ENCODE results near the gene MCM8. TPM values are rescaled to one million over a fixed set of nuclear protein-coding genes. Genes with fewer than 3 reads are reported as not detected.
"Not testable (repeated sequence)": the region's sequence is repeated elsewhere in the genome, so short reads cannot be mapped to it uniquely, and the experiment has no call there.

Gene MCM8
- total RNA-seq, 3 donors from 2014 or later: 5.9 to 9.7 (median 6.7) TPM

DNA sequence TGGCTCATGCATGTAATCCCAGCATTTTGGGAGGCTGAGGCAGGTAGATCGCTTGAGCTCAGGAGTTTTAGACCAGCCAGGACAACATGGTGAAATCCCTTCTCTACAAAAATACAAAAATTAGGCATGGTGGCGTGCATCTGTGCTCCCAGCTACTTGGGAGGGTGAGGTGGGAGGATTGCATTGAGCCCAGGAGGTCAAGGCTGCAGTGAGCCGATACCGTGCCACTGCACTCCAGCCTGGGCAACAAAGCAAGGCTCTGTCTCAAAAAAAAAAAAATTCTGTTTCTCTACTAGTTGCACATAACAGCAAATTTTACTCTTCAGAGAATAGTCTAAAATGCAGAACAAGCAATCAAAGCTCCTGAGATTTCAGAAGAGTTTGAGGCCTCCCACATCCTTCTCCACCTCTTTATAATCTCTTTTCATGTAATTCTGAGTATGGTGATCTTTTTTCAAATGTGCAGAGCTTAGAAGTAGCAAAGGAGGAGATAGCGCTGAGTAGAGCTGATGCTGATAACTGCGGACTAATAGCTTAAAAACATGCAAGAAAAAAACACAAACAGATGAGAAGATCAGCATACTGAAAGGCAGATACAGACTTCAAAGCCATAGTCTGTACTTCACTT, 80.1 kb downstream of the MCM8 start:
- TF ChIP-seq POLR2AphosphoS5 (IDR thresholded peaks at IDR 0.05) (no peak), POLR2A (IDR thresholded peaks at IDR 0.05) (no peak)
- TF ChIP-seq, protein P1, sequence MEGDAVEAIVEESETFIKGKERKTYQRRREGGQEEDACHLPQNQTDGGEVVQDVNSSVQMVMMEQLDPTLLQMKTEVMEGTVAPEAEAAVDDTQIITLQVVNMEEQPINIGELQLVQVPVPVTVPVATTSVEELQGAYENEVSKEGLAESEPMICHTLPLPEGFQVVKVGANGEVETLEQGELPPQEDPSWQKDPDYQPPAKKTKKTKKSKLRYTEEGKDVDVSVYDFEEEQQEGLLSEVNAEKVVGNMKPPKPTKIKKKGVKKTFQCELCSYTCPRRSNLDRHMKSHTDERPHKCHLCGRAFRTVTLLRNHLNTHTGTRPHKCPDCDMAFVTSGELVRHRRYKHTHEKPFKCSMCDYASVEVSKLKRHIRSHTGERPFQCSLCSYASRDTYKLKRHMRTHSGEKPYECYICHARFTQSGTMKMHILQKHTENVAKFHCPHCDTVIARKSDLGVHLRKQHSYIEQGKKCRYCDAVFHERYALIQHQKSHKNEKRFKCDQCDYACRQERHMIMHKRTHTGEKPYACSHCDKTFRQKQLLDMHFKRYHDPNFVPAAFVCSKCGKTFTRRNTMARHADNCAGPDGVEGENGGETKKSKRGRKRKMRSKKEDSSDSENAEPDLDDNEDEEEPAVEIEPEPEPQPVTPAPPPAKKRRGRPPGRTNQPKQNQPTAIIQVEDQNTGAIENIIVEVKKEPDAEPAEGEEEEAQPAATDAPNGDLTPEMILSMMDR (IDR thresholded peaks at IDR 0.05): no peak
- no peak for DNase-seq (ENCODE audit: low spot score in 2 of 2)
- H3K27ac ChIP-seq: peak overlapping the region in 1 of 2 donors; percentile 26
- H3K36me3 ChIP-seq: no peaks in the 10 kb centered on the region
- intact Hi-C loops (cut with DNase I; ENCODE audit: low total_unique reads): loop anchor here (5.0 kb wide), 1 partner anchor 1053 kb away; no protein-coding TSS in a partner anchor
- no peaks in the 10 kb centered on the region for H3K27me3 ChIP-seq
- no peaks in the 10 kb centered on the region for H3K4me1 ChIP-seq
- no peaks in the 10 kb centered on the region for H3K9me3 ChIP-seq
- no peak overlapping the region for H3K4me3 ChIP-seq

GRCh38 chr20:6032907-6033306, 82.5 kb downstream of the MCM8 start:
- intact Hi-C loops (cut with DNase I; ENCODE audit: low total_unique reads): loop anchor here (5.0 kb wide), 1 partner anchor 1056 kb away; no protein-coding TSS in a partner anchor
- not testable (repeated sequence) for H3K27ac ChIP-seq, H3K36me3 ChIP-seq

GRCh38 chr20:6034134-6034969, 83.9 kb downstream of the MCM8 start:
- no peaks in the 10 kb centered on the region for H3K36me3 ChIP-seq
- intact Hi-C loops (cut with DNase I; ENCODE audit: low total_unique reads): loop anchor here (5.0 kb wide), 1 partner anchor 1057 kb away; no protein-coding TSS in a partner anchor
- no peak overlapping the region for H3K27ac ChIP-seq

More at GRCh38 chr20:6032907-6033306, 82.5 kb downstream of the MCM8 start:
- H3K9me3 ChIP-seq; H3K4me3 ChIP-seq; H3K27me3 ChIP-seq; H3K4me1 ChIP-seq; DNase-seq (ENCODE audit: low spot score in 2 of 2): not testable (repeated sequence)

GRCh38 chr20:6036213-6036612, 85.8 kb downstream of the MCM8 start:
- Histone ChIP-seq H3K9me3 (no peaks in the 10 kb centered on the region), H3K36me3 (no peaks in the 10 kb centered on the region)
- intact Hi-C loops (cut with DNase I; ENCODE audit: low total_unique reads): no loop called here

More at GRCh38 chr20:6034134-6034969, 83.9 kb downstream of the MCM8 start:
- H3K4me3 ChIP-seq: no peak overlapping the region
- DNase-seq (ENCODE audit: low spot score in 2 of 2): no peak
- no peaks in the 10 kb centered on the region for H3K4me1 ChIP-seq
- no peaks in the 10 kb centered on the region for H3K9me3 ChIP-seq
- TF ChIP-seq, protein P1 (IDR thresholded peaks at IDR 0.05): no peak
- no peak for TF ChIP-seq POLR2A (IDR thresholded peaks at IDR 0.05)
- no peak for TF ChIP-seq POLR2AphosphoS5 (IDR thresholded peaks at IDR 0.05)
- no peaks in the 10 kb centered on the region for H3K27me3 ChIP-seq

GRCh38 chr20:6037082-6037481, 86.6 kb downstream of the MCM8 start:
- DNase-seq (ENCODE audit: low spot score in 2 of 2): no peak
- no peak for TF ChIP-seq POLR2AphosphoS5 (IDR thresholded peaks at IDR 0.05)
- TF ChIP-seq, protein P1 (IDR thresholded peaks at IDR 0.05): no peak
- TF ChIP-seq POLR2A (IDR thresholded peaks at IDR 0.05): no peak
- Histone ChIP-seq H3K9me3 (no peaks in the 10 kb centered on the region), H3K4me3 (no peak overlapping the region), H3K27ac (no peak overlapping the region), H3K36me3 (no peaks in the 10 kb centered on the region), H3K27me3 (no peaks in the 10 kb centered on the region), H3K4me1 (no peaks in the 10 kb centered on the region)
- intact Hi-C loops (cut with DNase I; ENCODE audit: low total_unique reads): no loop called here

More at GRCh38 chr20:6036213-6036612, 85.8 kb downstream of the MCM8 start:
- Histone ChIP-seq H3K4me1 (no peaks in the 10 kb centered on the region), H3K4me3 (no peak overlapping the region), H3K27ac (no peak overlapping the region), H3K27me3 (no peaks in the 10 kb centered on the region)
- DNase-seq (ENCODE audit: low spot score in 2 of 2): no peak
- TF ChIP-seq, protein P1 (IDR thresholded peaks at IDR 0.05): no peak
- TF ChIP-seq POLR2AphosphoS5 (IDR thresholded peaks at IDR 0.05): no peak
- no peak for TF ChIP-seq POLR2A (IDR thresholded peaks at IDR 0.05)

Measured in breast epithelium (tissue), 4 donors.